GM12874 (cell line): ENCODE results near the gene TRIM4.

ENCODE experiments used
- CTCF ChIP-seq: IDR thresholded peaks from 2 replicates; pipeline ENCODE4 v1.5.1; 2011; ENCODE audit warnings: low read depth, mild to moderate bottlenecking, control low read depth, low read length, moderate library complexity; ENCODE audit not compliant: insufficient read depth

TRIM4 gene

GRCh38 chr7:99899830-99900519 lies 19.4 kb downstream of the TRIM4 start:
- TF ChIP-seq CTCF = no peak

- TF ChIP-seq CTCF = no peak
Observed at GRCh38 chr7:99898836-99899235, 20.5 kb downstream of the TRIM4 start.

- TF ChIP-seq CTCF = no peak
Observed at GRCh38 chr7:99898023-99898357, 21.3 kb downstream of the TRIM4 start.

- TF ChIP-seq CTCF = no peak
Observed at GRCh38 chr7:99897322-99898022, 21.9 kb downstream of the TRIM4 start.

- no peak for TF ChIP-seq CTCF
Observed at GRCh38 chr7:99894738-99895137, 24.6 kb downstream of the TRIM4 start.

GRCh38 chr7:99893280-99893679 lies 26.1 kb downstream of the TRIM4 start:
- TF ChIP-seq CTCF = no peak

- no peak for TF ChIP-seq CTCF
Observed at GRCh38 chr7:99881370-99881769, 38.0 kb downstream of the TRIM4 start.
